IPS DF 6.9 (cell line): ENCODE data around the gene TRIM32.
A peak's percentile ranks its signal among the peaks of the same experiment; 100 is the strongest.

Experiments
- DNase-seq: peaks from one replicate; pipeline ENCODE4 v3.0.0-alpha.2; 2013; ENCODE audit warnings: low read depth, low spot score
- H3K27ac ChIP-seq: one replicate; pipeline ENCODE4 v1.5.1; 2013; ENCODE audit warnings: low read length, control low read depth
- H3K27me3 ChIP-seq: 2 replicates; pipeline ENCODE4 v1.6.1; 2013; ENCODE audit warnings: mild to moderate bottlenecking, low read length; ENCODE audit not compliant: control insufficient read depth, insufficient read depth
- H3K36me3 ChIP-seq: 2 replicates; pipeline ENCODE4 v1.6.1; 2013; ENCODE audit warnings: low read length; ENCODE audit not compliant: control insufficient read depth, insufficient read depth
- H3K4me1 ChIP-seq: 2 replicates; pipeline ENCODE4 v1.6.1; 2013; ENCODE audit warnings: low read length; ENCODE audit not compliant: control insufficient read depth, insufficient read depth
- H3K4me3 ChIP-seq: 2 replicates; pipeline ENCODE4 v1.5.1; 2013; ENCODE audit warnings: mild to moderate bottlenecking, low read length
- H3K9me3 ChIP-seq: 2 replicates; pipeline ENCODE4 v1.6.1; 2013; ENCODE audit warnings: low read length, inconsistent platforms; ENCODE audit not compliant: control insufficient read depth, insufficient read depth
- WGBS: extraction: QIAGEN DNeasy Blood & Tissue Kit; methylation state at CpG from one replicate; pipeline ENCODE4 v1.1.7; 2013; ENCODE audit warnings: mixed read lengths, missing lambda C conversion rate; ENCODE audit not compliant: insufficient read length, insufficient coverage; 5-methylcytosine and 5-hydroxymethylcytosine counted together

Gene TRIM32

DNA sequence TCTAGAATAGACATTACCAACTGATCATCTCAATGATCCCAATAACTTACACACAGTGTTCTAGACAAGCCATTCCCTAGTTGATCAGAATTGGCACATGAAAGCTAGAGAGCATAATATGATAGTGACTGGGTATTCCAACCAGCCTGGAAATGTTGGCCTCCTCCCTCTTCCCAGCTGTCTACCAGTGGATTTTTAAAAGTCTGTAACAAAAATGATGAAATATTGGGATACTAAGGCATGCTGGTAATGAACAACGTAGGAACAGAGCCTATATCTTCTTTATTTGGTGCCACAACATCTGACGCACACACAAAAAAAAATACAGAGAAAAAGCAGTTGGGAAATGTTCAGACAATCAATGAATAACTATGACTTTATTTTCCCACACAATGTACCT, 34.8 kb downstream of the TRIM32 start:
- no peak overlapping the region for H3K27ac ChIP-seq
- no CpG with 5 or more reads among the region's 2 CpGs for WGBS
- no peaks in the 10 kb centered on the region for H3K4me1 ChIP-seq
- H3K9me3 ChIP-seq: no peaks in the 10 kb centered on the region
- H3K36me3 ChIP-seq: no peaks in the 10 kb centered on the region
- no peak for DNase-seq
- no peak overlapping the region for H3K4me3 ChIP-seq
- H3K27me3 ChIP-seq: no peaks in the 10 kb centered on the region

GRCh38 chr9:116724123-116724522, 37.0 kb downstream of the TRIM32 start:
- DNase-seq: no peak
- H3K4me1 ChIP-seq: no peaks in the 10 kb centered on the region
- WGBS: no CpG with 5 or more reads among the region's 3 CpGs
- H3K9me3 ChIP-seq: no peaks in the 10 kb centered on the region
- H3K27me3 ChIP-seq: no peaks in the 10 kb centered on the region
- H3K27ac ChIP-seq: no peak overlapping the region
- no peak overlapping the region for H3K4me3 ChIP-seq
- no peaks in the 10 kb centered on the region for H3K36me3 ChIP-seq

DNA sequence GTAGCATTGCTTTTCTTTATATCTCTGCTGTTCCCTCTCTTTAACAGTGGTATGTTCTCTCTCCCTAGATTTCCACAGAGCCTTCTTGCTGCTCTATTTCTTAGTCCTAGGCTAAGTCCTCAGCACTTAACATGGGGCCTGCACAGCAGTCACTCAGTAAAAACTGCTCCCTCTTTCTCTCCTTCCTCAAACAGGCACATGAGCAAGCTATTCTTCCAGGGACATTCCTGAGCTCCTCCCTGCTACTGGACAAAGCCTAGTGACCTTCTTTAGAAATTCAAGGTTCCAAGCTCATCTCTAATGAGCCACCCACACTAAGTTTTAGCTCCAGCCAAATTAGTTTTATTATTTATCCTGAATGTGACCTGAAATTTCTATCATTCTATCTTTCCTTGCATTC, 39.5 kb downstream of the TRIM32 start:
- Histone ChIP-seq H3K4me3 (no peak overlapping the region), H3K27ac (no peak overlapping the region), H3K27me3 (no peaks in the 10 kb centered on the region), H3K4me1 (no peaks in the 10 kb centered on the region), H3K9me3 (no peaks in the 10 kb centered on the region), H3K36me3 (no peaks in the 10 kb centered on the region)
- DNase-seq: no peak

DNA sequence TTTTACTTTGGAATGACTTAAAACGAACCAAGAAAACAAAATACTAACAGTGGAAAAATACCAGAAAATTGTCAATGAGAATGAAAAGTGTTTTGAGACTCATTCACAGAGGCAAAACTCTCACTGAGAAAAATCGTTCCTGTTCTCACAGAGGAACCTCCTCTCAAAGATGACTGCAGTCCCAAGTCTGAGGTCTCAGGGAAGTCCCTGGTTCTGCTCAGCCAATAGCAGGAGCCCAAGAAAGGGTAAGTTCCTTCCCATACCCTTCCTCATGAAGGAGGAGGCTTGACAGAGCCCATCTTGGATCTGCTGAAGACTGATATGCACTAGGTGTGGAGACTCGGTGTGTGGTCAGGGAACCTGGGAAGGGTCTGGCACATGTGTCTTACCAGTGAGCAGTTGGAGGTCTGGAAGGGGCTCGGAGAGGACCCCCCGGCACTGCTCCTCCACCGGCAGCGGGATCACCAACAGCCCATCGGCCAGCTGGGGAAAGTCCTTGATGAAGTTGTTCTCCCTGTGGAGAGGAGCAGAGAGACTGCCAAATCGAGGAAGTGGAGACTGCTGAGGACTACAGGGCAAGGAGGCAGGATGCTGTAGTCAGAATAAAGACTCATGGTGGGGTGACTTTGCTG, 46.0 kb downstream of the TRIM32 start:
- no peak for DNase-seq
- H3K27ac ChIP-seq: no peak overlapping the region
- no CpG with 5 or more reads among the region's 9 CpGs for WGBS
- no peaks in the 10 kb centered on the region for H3K4me1 ChIP-seq
- H3K9me3 ChIP-seq: no peaks in the 10 kb centered on the region
- no peak overlapping the region for H3K4me3 ChIP-seq
- H3K36me3 ChIP-seq: no peaks in the 10 kb centered on the region
- no peaks in the 10 kb centered on the region for H3K27me3 ChIP-seq

DNA sequence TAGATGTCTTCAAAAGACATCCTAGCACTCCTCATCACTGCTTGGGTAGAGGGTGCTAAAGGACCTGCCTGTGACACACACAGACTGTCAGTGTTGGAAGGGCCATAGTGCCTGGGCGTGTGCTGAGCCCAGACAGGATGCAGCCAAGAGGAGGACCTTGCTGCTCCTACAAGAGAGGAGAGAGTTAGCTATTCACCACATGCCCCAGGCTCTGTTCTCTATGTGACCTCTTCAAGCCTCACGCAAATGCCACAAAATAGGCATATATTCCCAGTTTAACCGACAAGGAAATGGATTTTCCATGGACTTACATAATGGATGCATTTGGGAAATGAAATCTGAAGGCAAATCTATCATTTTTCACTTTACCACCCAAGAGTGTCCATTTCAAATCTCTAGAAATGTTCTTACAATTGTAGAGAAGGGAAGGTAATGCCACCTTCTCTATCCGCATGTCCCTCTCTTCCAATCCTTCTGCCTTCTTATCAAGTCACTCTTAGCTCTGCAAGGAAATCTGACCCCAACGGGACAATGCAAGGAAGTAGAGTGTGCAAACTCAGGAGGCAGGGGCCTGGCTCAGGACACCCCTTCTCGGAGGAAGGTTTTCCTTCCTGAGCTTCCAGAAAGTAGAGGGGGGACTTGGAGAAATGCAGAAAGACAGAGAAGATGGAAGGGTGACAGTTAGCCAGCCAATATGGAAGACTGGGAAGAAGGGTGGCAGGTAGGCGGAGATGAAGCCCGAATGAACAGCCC, 49.5 kb downstream of the TRIM32 start:
- H3K27me3 ChIP-seq: no peaks in the 10 kb centered on the region
- H3K4me1 ChIP-seq: peaks cover 6% of the 10 kb centered on the region; the same call in 1 of the 2 replicates
- no peak overlapping the region for H3K4me3 ChIP-seq
- no CpG with 5 or more reads among the region's 8 CpGs for WGBS
- no peak overlapping the region for H3K27ac ChIP-seq
- H3K9me3 ChIP-seq: no peaks in the 10 kb centered on the region
- no peaks in the 10 kb centered on the region for H3K36me3 ChIP-seq
- DNase-seq: no peak

DNA sequence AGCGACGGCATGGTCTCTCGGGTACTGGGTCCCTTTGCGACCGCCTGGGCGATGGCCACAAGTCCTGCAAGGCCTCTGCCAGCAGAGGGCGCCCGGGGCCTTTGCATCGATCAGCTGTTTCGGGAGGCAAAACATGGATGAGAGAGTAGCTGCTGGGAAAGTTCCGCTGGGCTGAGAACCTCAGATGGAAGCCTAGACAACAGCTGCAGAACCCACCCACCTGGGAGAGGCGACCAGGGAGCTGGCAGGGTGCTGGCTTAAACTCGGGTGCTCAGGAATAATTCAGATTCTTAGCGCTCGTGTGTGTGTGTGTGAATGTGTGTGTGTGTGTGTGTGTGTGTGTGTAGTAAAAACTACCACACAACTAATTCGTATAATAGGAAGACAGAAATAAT, 50.0 kb downstream of the TRIM32 start:
- no peaks in the 10 kb centered on the region for H3K36me3 ChIP-seq
- peak; percentile 50 for DNase-seq
- WGBS: no CpG with 5 or more reads among the region's 16 CpGs
- peaks cover 6% of the 10 kb centered on the region; the same call in 1 of the 2 replicates for H3K4me1 ChIP-seq
- H3K9me3 ChIP-seq: no peaks in the 10 kb centered on the region
- H3K27ac ChIP-seq: no peak overlapping the region
- H3K27me3 ChIP-seq: no peaks in the 10 kb centered on the region
- H3K4me3 ChIP-seq: no peak overlapping the region

- WGBS: no CpG with 5 or more reads among the region's 3 CpGs
- no peak for DNase-seq
- Histone ChIP-seq H3K27ac (no peak overlapping the region), H3K4me3 (no peak overlapping the region), H3K4me1 (peaks cover 6% of the 10 kb centered on the region; the same call in 1 of the 2 replicates), H3K9me3 (no peaks in the 10 kb centered on the region), H3K36me3 (no peaks in the 10 kb centered on the region), H3K27me3 (no peaks in the 10 kb centered on the region)
Measured at GRCh38 chr9:116741086-116741740, 54.1 kb downstream of the TRIM32 start.

GRCh38 chr9:116741742-116742141, 54.6 kb downstream of the TRIM32 start:
- Histone ChIP-seq H3K4me1 (peaks cover 6% of the 10 kb centered on the region; the same call in 1 of the 2 replicates), H3K27ac (no peak overlapping the region), H3K9me3 (no peaks in the 10 kb centered on the region), H3K36me3 (no peaks in the 10 kb centered on the region), H3K4me3 (no peak overlapping the region), H3K27me3 (no peaks in the 10 kb centered on the region)
- DNase-seq: no peak
- WGBS: 100% methylated on average over 1 of the region's 2 CpGs

GRCh38 chr9:116749176-116749575, 62.1 kb downstream of the TRIM32 start:
- H3K9me3 ChIP-seq: no peaks in the 10 kb centered on the region
- H3K36me3 ChIP-seq: no peaks in the 10 kb centered on the region
- no peak overlapping the region for H3K4me3 ChIP-seq
- H3K4me1 ChIP-seq: no peaks in the 10 kb centered on the region
- DNase-seq: no peak
- no peak overlapping the region for H3K27ac ChIP-seq
- H3K27me3 ChIP-seq: no peaks in the 10 kb centered on the region
- WGBS: no CpG with 5 or more reads among the region's 3 CpGs

DNA sequence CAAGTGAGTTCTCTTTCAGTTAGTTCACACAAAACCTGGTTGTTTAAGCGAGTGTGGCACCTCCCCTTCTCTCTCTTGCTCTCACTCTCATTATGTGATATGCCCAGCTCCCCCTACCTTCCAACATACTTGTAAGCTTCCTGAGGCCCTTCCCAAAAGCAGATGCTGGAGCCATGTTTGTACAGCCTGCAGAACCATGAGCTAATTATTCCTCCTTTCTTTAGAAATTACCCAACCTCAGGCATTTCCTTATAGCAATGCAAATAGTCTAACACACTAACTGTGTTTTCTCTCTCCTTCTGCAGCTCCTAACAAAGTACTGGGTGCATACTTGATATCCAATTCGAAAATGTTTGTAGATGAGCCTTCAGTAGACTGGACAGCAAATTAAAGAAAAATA, 62.7 kb downstream of the TRIM32 start:
- Histone ChIP-seq H3K27me3 (no peaks in the 10 kb centered on the region), H3K4me1 (no peaks in the 10 kb centered on the region), H3K36me3 (no peaks in the 10 kb centered on the region), H3K27ac (no peak overlapping the region), H3K9me3 (no peaks in the 10 kb centered on the region), H3K4me3 (no peak overlapping the region)
- no CpG with 5 or more reads among the region's 2 CpGs for WGBS
- DNase-seq: no peak
